Activated naive CD8-positive, alpha-beta T cell treated with anti-CD3 and anti-CD28 coated beads, Interleukin-2, amount 50 U/mL, for 24 hours (primary cell): ENCODE results near the gene THAP7.

Experiments
- ATAC-seq: fragments of 150-1000 bp; cut with Tn5 transposase; one replicate; pipeline ENCODE4 v1.10.0; 2021
- DNase-seq: peaks from one replicate; pipeline ENCODE4 v3.0.0; 2021
- H3K27ac Mint-ChIP-seq: one replicate; pipeline ENCODE4 v1.8.0; 2021; ENCODE audit warnings: mild to moderate bottlenecking, mixed read lengths
- H3K27me3 Mint-ChIP-seq: one replicate; pipeline ENCODE4 v1.8.0; 2021; ENCODE audit warnings: mixed read lengths
- H3K36me3 Mint-ChIP-seq: one replicate; pipeline ENCODE4 v1.8.0; 2021; ENCODE audit warnings: low read depth, mixed read lengths
- H3K4me1 Mint-ChIP-seq: one replicate; pipeline ENCODE4 v1.8.0; 2021; ENCODE audit warnings: mixed read lengths
- H3K4me3 Mint-ChIP-seq: one replicate; pipeline ENCODE4 v1.8.0; 2021; ENCODE audit warnings: mild to moderate bottlenecking, moderate library complexity, mixed read lengths
- H3K9me3 Mint-ChIP-seq: one replicate; pipeline ENCODE4 v1.8.0; 2021; ENCODE audit warnings: mixed read lengths

Gene THAP7

GRCh38 chr22:21025266-21025665, 23.3 kb upstream of the THAP7 start:
- Mint-ChIP-seq H3K4me3 (no peak overlapping the region), H3K9me3 (no peaks in the 10 kb centered on the region), H3K27ac (no peak overlapping the region), H3K36me3 (no peaks in the 10 kb centered on the region), H3K4me1 (peaks cover 8% of the 10 kb centered on the region), H3K27me3 (peaks cover 11% of the 10 kb centered on the region)
- peak; percentile 24 for DNase-seq
- no peak for ATAC-seq

GRCh38 chr22:21022955-21023614, 21.2 kb upstream of the THAP7 start:
- ATAC-seq, result no peak
- no peak overlapping the region for H3K4me3 Mint-ChIP-seq
- H3K36me3 Mint-ChIP-seq, result no peaks in the 10 kb centered on the region
- H3K27ac Mint-ChIP-seq, result no peak overlapping the region
- H3K4me1 Mint-ChIP-seq, result peaks cover 8% of the 10 kb centered on the region
- DNase-seq, result no peak
- H3K9me3 Mint-ChIP-seq, result no peaks in the 10 kb centered on the region
- H3K27me3 Mint-ChIP-seq, result no peaks in the 10 kb centered on the region

GRCh38 chr22:21022507-21022906, 20.6 kb upstream of the THAP7 start:
- DNase-seq, result no peak
- Mint-ChIP-seq H3K9me3 (no peaks in the 10 kb centered on the region), H3K4me1 (peaks cover 8% of the 10 kb centered on the region), H3K27ac (no peak overlapping the region), H3K36me3 (no peaks in the 10 kb centered on the region), H3K4me3 (no peak overlapping the region), H3K27me3 (no peaks in the 10 kb centered on the region)
- ATAC-seq, result no peak

- H3K27me3 Mint-ChIP-seq, result no peaks in the 10 kb centered on the region
- H3K9me3 Mint-ChIP-seq, result no peaks in the 10 kb centered on the region
- no peak overlapping the region for H3K4me3 Mint-ChIP-seq
- no peak overlapping the region for H3K27ac Mint-ChIP-seq
- peaks cover 8% of the 10 kb centered on the region for H3K4me1 Mint-ChIP-seq
- DNase-seq (peak; percentile 35), ATAC-seq (peak; percentile 55)
- H3K36me3 Mint-ChIP-seq, result no peaks in the 10 kb centered on the region
These were observed 19.0 kb upstream of the THAP7 start for GRCh38 chr22:21020802-21021429.

GRCh38 chr22:21018314-21018713, 16.4 kb upstream of the THAP7 start:
- Mint-ChIP-seq H3K36me3 (no peaks in the 10 kb centered on the region), H3K27me3 (no peaks in the 10 kb centered on the region), H3K27ac (no peak overlapping the region), H3K9me3 (no peaks in the 10 kb centered on the region), H3K4me1 (peaks cover 19% of the 10 kb centered on the region), H3K4me3 (no peak overlapping the region)
- ATAC-seq (no peak), DNase-seq (no peak)

GRCh38 chr22:21016644-21017420, 14.9 kb upstream of the THAP7 start:
- no peak for DNase-seq
- H3K4me3 Mint-ChIP-seq, result no peak overlapping the region

GRCh38 chr22:21015466-21016006, 13.6 kb upstream of the THAP7 start:
- DNase-seq (no peak), ATAC-seq (no peak)
- H3K27me3 Mint-ChIP-seq, result no peaks in the 10 kb centered on the region
- H3K4me3 Mint-ChIP-seq, result no peak overlapping the region
- H3K4me1 Mint-ChIP-seq, result peaks cover 21% of the 10 kb centered on the region
- H3K36me3 Mint-ChIP-seq, result no peaks in the 10 kb centered on the region
- H3K9me3 Mint-ChIP-seq, result no peaks in the 10 kb centered on the region
- no peak overlapping the region for H3K27ac Mint-ChIP-seq

More at GRCh38 chr22:21016644-21017420, 14.9 kb upstream of the THAP7 start:
- Mint-ChIP-seq H3K27me3 (no peaks in the 10 kb centered on the region), H3K27ac (no peak overlapping the region), H3K9me3 (no peaks in the 10 kb centered on the region), H3K36me3 (no peaks in the 10 kb centered on the region), H3K4me1 (peaks cover 21% of the 10 kb centered on the region)
- ATAC-seq, result no peak

GRCh38 chr22:21014726-21015465, 13.0 kb upstream of the THAP7 start, which contains the start of gene P2RX6:
Gene P2RX6, plus strand, starts transcription at chr22:21015165. Its CDS starts 10 bp downstream, at chr22:21015175.
- H3K36me3 Mint-ChIP-seq, result no peaks in the 10 kb centered on the region
- peaks cover 21% of the 10 kb centered on the region for H3K4me1 Mint-ChIP-seq
- peak within 1 kb of the TSS; percentile 85 for H3K27ac Mint-ChIP-seq
- H3K9me3 Mint-ChIP-seq, result no peaks in the 10 kb centered on the region
- DNase-seq (no peak), ATAC-seq (no peak)
- peak within 1 kb of the TSS; percentile 86 for H3K4me3 Mint-ChIP-seq
- no peaks in the 10 kb centered on the region for H3K27me3 Mint-ChIP-seq

GRCh38 chr22:21014202-21014725, 12.3 kb upstream of the THAP7 start:
- DNase-seq, result peak; percentile 92
- peaks cover 21% of the 10 kb centered on the region for H3K4me1 Mint-ChIP-seq

GRCh38 chr22:21013657-21014201, 11.8 kb upstream of the THAP7 start:
- Mint-ChIP-seq H3K36me3 (no peaks in the 10 kb centered on the region), H3K4me3 (peak overlapping the region; percentile 86), H3K4me1 (peaks cover 21% of the 10 kb centered on the region), H3K27me3 (no peaks in the 10 kb centered on the region), H3K9me3 (no peaks in the 10 kb centered on the region), H3K27ac (peak overlapping the region; percentile 85)
- DNase-seq, result no peak
- no peak for ATAC-seq

More at GRCh38 chr22:21014202-21014725, 12.3 kb upstream of the THAP7 start:
- Mint-ChIP-seq H3K36me3 (no peaks in the 10 kb centered on the region), H3K27ac (peak overlapping the region; percentile 85), H3K27me3 (no peaks in the 10 kb centered on the region), H3K9me3 (no peaks in the 10 kb centered on the region), H3K4me3 (peak overlapping the region; percentile 86)
- peak; percentile 95 for ATAC-seq

- Mint-ChIP-seq H3K27ac (no peak overlapping the region), H3K36me3 (no peaks in the 10 kb centered on the region), H3K27me3 (no peaks in the 10 kb centered on the region), H3K9me3 (no peaks in the 10 kb centered on the region), H3K4me1 (peaks cover 21% of the 10 kb centered on the region), H3K4me3 (peak overlapping the region; percentile 86)
- no peak for DNase-seq
- no peak for ATAC-seq
These were observed 10.8 kb upstream of the THAP7 start for GRCh38 chr22:21012446-21013407.

GRCh38 chr22:21010426-21011113, 8.7 kb upstream of the THAP7 start:
- Mint-ChIP-seq H3K27ac (no peak overlapping the region), H3K36me3 (no peaks in the 10 kb centered on the region), H3K27me3 (no peaks in the 10 kb centered on the region), H3K9me3 (no peaks in the 10 kb centered on the region), H3K4me3 (no peak overlapping the region), H3K4me1 (peaks cover 21% of the 10 kb centered on the region)
- ATAC-seq, result no peak
- DNase-seq, result no peak
